Vagina (tissue), 2 donors: ENCODE data around the gene RAP1B.
A peak's percentile ranks its signal among the peaks of the same experiment; 100 is the strongest.

Experiments
- POLR2A ChIP-seq, 2 donors: fragments of 450-650 bp; IDR thresholded peaks; one replicate each; pipeline ENCODE4 v1.6.1; 2017; ENCODE audit warnings: antibody characterized with exemption in 2 of 2, mild to moderate bottlenecking in 2 of 2, moderate library complexity in 2 of 2
- POLR2AphosphoS5 ChIP-seq, 2 donors: sonication (generic); formaldehyde crosslinking; IDR thresholded peaks; one replicate each; pipeline ENCODE4 v1.9.0; 2017; ENCODE audit warnings: antibody characterized with exemption in 2 of 2, mild to moderate bottlenecking in 2 of 2, low read depth in 1 of 2; ENCODE audit not compliant: insufficient read depth in 1 of 2
- TF ChIP-seq, protein P1 (sequence below), 3 experiments: fragments of 450-650 bp in 2 of 3; fragments of 200-600 bp in 1 of 3; sonication (generic) in 1 of 3; IDR thresholded peaks; one replicate each; pipeline ENCODE4 v1.5.1; 2017 to 2019; ENCODE audit warnings: antibody characterized with exemption in 3 of 3, mild to moderate bottlenecking in 2 of 3, moderate library complexity in 2 of 3

DNA sequence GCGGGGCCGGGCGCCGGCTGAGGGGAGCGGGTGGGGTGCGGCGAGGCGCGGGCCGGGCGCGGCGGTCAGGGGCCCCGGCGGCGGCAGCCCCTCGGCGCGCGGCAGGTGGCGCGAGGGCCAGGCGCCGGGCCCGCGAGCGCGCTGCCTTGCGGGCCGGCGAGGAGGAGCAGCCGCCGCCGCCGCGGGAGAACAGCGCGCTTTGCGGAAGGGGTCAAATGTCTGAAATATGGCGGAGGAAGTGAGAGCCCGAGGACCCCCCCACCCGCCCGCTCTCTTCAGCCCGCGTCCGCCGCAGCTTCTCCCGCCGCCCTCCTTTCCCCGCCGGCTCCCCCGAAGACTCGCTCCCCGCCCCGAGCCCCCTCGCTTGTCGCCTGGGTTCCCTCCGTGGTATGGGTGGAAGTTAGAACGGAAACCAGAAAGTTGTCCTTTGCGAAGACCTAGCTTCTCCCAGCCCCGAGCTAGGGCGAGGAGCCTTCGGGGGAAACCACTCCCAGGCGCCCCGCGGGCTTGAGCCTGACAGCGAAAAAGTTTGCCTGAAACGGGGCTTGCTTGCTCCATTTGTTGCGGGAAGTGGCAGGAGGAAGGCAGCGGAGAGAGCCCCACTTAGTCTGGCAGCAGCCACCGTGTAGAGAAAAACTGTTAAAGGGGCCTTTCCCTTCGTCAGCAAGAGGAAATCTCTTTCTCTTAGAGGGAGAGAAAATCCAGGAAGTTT lies 551 bp downstream of the RAP1B start:
- peak in 1 of 2 donors; percentile 23 for TF ChIP-seq POLR2A (IDR thresholded peaks at IDR 0.05)
- TF ChIP-seq, protein P1, sequence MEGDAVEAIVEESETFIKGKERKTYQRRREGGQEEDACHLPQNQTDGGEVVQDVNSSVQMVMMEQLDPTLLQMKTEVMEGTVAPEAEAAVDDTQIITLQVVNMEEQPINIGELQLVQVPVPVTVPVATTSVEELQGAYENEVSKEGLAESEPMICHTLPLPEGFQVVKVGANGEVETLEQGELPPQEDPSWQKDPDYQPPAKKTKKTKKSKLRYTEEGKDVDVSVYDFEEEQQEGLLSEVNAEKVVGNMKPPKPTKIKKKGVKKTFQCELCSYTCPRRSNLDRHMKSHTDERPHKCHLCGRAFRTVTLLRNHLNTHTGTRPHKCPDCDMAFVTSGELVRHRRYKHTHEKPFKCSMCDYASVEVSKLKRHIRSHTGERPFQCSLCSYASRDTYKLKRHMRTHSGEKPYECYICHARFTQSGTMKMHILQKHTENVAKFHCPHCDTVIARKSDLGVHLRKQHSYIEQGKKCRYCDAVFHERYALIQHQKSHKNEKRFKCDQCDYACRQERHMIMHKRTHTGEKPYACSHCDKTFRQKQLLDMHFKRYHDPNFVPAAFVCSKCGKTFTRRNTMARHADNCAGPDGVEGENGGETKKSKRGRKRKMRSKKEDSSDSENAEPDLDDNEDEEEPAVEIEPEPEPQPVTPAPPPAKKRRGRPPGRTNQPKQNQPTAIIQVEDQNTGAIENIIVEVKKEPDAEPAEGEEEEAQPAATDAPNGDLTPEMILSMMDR (IDR thresholded peaks at IDR 0.05): no peak
- peak; percentile 32 to 43 for TF ChIP-seq POLR2AphosphoS5 (IDR thresholded peaks at IDR 0.05; ENCODE audit: insufficient read depth in 1 of 2, low read depth in 1 of 2)
